CD4-positive, alpha-beta T cell (primary cell): ENCODE data around the gene SMARCB1. TPM values are rescaled to one million over a fixed set of nuclear protein-coding genes. Genes with fewer than 3 reads are reported as not detected.

Experiments
- ATAC-seq: fragments of 200-7000 bp; cut with Tn5 transposase; one replicate; pipeline ENCODE4 v1.10.0; 2022; ENCODE audit warnings: mild to moderate bottlenecking; ENCODE audit not compliant: poor library complexity
- CTCF ChIA-PET: fragments of 350-600 bp; sonication (Branson Sonifier 250); formaldehyde crosslinking; loops from one replicate; lab custom pipeline; 2021; ENCODE audit warnings: antibody characterized with exemption, inconsistent platforms; lab: Charles Lee
- POLR2A ChIA-PET: fragments of 350-600 bp; sonication (Branson Sonifier 250); formaldehyde crosslinking; loops from one replicate; lab custom pipeline; 2021; ENCODE audit warnings: antibody characterized with exemption, inconsistent platforms; lab: Charles Lee
- DNase-seq, 14 experiments: peaks; one replicate each; pipeline ENCODE4 v3.0.0-alpha.2; 2013 to 2020; ENCODE audit warnings: mixed read lengths in 2 of 14
- H3K27ac ChIP-seq, 2 donors: one replicate each; pipeline versions ENCODE4 v1.5.1 to v1.7.0; 2013; ENCODE audit warnings: low read length in 2 of 2, low read depth in 1 of 2, mild to moderate bottlenecking in 1 of 2
- H3K27me3 ChIP-seq, 2 experiments: 1 replicate in 1 of 2; 2 replicates in 1 of 2; pipeline versions ENCODE4 v1.6.1 to v1.7.0; 2013; ENCODE audit warnings: low read length in 2 of 2, control low read depth in 1 of 2, mild to moderate bottlenecking in 1 of 2, moderate library complexity in 1 of 2; ENCODE audit not compliant: insufficient read depth in 2 of 2, control insufficient read depth in 1 of 2
- H3K36me3 ChIP-seq: one replicate; pipeline ENCODE4 v1.6.1; 2013; ENCODE audit warnings: low read length, control low read depth; ENCODE audit not compliant: insufficient read depth
- H3K4me1 ChIP-seq: one replicate; pipeline ENCODE4 v1.6.1; 2013; ENCODE audit warnings: low read length, control low read depth; ENCODE audit not compliant: insufficient read depth
- H3K4me3 ChIP-seq: one replicate; pipeline ENCODE4 v1.5.1; 2013; ENCODE audit warnings: mild to moderate bottlenecking, low read length, moderate library complexity
- H3K9me3 ChIP-seq, 2 experiments: 1 replicate in 1 of 2; 2 replicates in 1 of 2; pipeline versions ENCODE4 v1.6.1 to v1.7.0; 2013; ENCODE audit warnings: low read length in 2 of 2, mild to moderate bottlenecking in 2 of 2, control low read depth in 1 of 2, moderate library complexity in 1 of 2; ENCODE audit not compliant: control insufficient read depth in 1 of 2, insufficient read depth in 1 of 2
- H3K27ac Mint-ChIP-seq: one replicate; pipeline ENCODE4 v1.8.0; 2020; ENCODE audit warnings: mixed read lengths
- H3K27me3 Mint-ChIP-seq: one replicate; pipeline ENCODE4 v1.8.0; 2021; ENCODE audit warnings: mixed read lengths
- H3K36me3 Mint-ChIP-seq: one replicate; pipeline ENCODE4 v1.8.0; 2021; ENCODE audit warnings: low read depth, mixed read lengths
- H3K4me1 Mint-ChIP-seq: one replicate; pipeline ENCODE4 v1.8.0; 2021; ENCODE audit warnings: low read depth, mixed read lengths
- H3K4me3 Mint-ChIP-seq: one replicate; pipeline ENCODE4 v1.8.0; 2020; ENCODE audit warnings: mild to moderate bottlenecking, mixed read lengths
- H3K9me3 Mint-ChIP-seq: one replicate; pipeline ENCODE4 v1.8.0; 2020; ENCODE audit warnings: mixed read lengths
- intact Hi-C, 2 experiments: fragments of 100-400 bp; cut with DNase I in 1 of 2; cut with micrococcal nuclease in 1 of 2; formaldehyde crosslinking; loops; one replicate each; pipeline versions ENCODE4 v1.15.1 to v1.9.0; 2023 to 2025; cut with DNase I, micrococcal nuclease
- total RNA-seq, 174 experiments: library from RNA in 2 of 174; stranded (reverse) in 2 of 174; gene quantifications; one replicate each; pipeline ENCODE4 v1.2.3 and lab custom pipeline; 2021 to 2026
- TF ChIP-seq, protein P1 (sequence below): fragments of 200-600 bp; IDR thresholded peaks from one replicate; pipeline ENCODE4 v1.8.0; 2022; ENCODE audit warnings: antibody characterized with exemption, mild to moderate bottlenecking

Gene SMARCB1
- total RNA-seq, 2 experiments from 2014 or later, result 40.3 to 41.7 TPM

DNA sequence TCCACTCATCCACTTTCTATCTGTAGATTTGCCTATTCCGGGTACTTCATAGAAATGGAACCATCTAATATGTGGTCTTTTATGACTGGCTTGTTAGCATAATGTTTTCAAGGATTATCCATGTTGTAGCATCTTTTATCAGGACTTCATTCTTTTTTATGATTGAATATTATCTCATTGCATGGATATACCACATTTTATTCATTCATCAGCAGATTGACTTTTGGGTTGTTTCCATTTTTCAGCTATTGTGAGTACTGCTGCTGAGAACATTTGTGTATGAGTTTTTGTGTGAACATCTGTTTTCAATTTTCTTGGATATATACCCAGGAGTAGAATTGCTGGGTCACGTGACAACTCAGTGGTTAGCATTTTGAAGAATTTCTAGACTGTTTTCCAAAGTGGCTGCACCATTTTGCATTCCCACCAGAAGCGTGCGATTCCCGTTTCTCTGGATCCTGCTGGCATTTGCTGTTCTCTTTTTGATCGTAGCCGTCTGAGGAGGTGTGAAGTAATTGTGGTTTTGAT lies 43.1 kb downstream of the SMARCB1 start:
- DNase-seq (no peak), ATAC-seq (no peak)
- H3K27me3 Mint-ChIP-seq, result no peaks in the 10 kb centered on the region
- H3K4me1 Mint-ChIP-seq, result no peaks in the 10 kb centered on the region
- Histone ChIP-seq H3K27me3 (no peaks in the 10 kb centered on the region), H3K4me1 (no peaks in the 10 kb centered on the region), H3K27ac (no peak overlapping the region), H3K4me3 (no peak overlapping the region), H3K9me3 (no peaks in the 10 kb centered on the region), H3K36me3 (peaks cover 68% of the 10 kb centered on the region)
- H3K36me3 Mint-ChIP-seq, result peaks cover 50% of the 10 kb centered on the region
- H3K27ac Mint-ChIP-seq, result no peak overlapping the region
- no peak overlapping the region for H3K4me3 Mint-ChIP-seq
- intact Hi-C loops, result no loop called here
- no peaks in the 10 kb centered on the region for H3K9me3 Mint-ChIP-seq
- CTCF ChIA-PET, result interaction anchor here (1.5 kb wide), 1 partner anchor 20 kb away, joined by 4 read pairs; no protein-coding TSS in a partner anchor
- POLR2A ChIA-PET, result no interaction called here
- TF ChIP-seq, protein P1, sequence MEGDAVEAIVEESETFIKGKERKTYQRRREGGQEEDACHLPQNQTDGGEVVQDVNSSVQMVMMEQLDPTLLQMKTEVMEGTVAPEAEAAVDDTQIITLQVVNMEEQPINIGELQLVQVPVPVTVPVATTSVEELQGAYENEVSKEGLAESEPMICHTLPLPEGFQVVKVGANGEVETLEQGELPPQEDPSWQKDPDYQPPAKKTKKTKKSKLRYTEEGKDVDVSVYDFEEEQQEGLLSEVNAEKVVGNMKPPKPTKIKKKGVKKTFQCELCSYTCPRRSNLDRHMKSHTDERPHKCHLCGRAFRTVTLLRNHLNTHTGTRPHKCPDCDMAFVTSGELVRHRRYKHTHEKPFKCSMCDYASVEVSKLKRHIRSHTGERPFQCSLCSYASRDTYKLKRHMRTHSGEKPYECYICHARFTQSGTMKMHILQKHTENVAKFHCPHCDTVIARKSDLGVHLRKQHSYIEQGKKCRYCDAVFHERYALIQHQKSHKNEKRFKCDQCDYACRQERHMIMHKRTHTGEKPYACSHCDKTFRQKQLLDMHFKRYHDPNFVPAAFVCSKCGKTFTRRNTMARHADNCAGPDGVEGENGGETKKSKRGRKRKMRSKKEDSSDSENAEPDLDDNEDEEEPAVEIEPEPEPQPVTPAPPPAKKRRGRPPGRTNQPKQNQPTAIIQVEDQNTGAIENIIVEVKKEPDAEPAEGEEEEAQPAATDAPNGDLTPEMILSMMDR, result no peak

DNA sequence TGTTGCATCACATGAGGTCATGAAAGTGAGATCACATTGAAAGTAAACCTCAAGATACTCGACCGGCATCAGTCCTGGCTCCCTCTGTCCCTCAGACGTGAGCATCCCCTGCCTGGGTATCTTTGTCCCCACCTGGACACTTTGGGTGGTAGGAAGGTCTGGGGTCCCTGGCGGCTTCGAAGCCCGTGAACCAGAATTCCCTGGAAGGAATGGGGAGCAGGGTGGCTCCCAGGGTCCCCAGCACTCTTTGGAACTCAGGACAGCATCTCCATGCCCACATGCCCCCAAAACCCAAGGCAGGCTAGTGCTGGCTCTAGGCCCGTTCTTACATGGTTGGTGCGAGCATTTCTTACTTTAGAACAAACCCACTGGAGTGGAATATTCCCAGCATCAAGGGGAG lies 44.5 kb downstream of the SMARCB1 start:
- POLR2A ChIA-PET, result no interaction called here
- Mint-ChIP-seq H3K4me3 (no peak overlapping the region), H3K36me3 (peaks cover 44% of the 10 kb centered on the region), H3K4me1 (peaks cover under 1% of the 10 kb centered on the region), H3K27me3 (no peaks in the 10 kb centered on the region), H3K27ac (no peak overlapping the region), H3K9me3 (no peaks in the 10 kb centered on the region)
- H3K4me1 ChIP-seq, result no peaks in the 10 kb centered on the region
- TF ChIP-seq, protein P1, result no peak
- ATAC-seq (no peak), DNase-seq (peak in 1 of 14 experiments; percentile 9)
- H3K27me3 ChIP-seq, result no peaks in the 10 kb centered on the region
- CTCF ChIA-PET, result no interaction called here
- peaks cover 66% of the 10 kb centered on the region for H3K36me3 ChIP-seq
- H3K9me3 ChIP-seq, result no peaks in the 10 kb centered on the region
- H3K27ac ChIP-seq, result no peak overlapping the region
- intact Hi-C loops, result no loop called here
- no peak overlapping the region for H3K4me3 ChIP-seq

DNA sequence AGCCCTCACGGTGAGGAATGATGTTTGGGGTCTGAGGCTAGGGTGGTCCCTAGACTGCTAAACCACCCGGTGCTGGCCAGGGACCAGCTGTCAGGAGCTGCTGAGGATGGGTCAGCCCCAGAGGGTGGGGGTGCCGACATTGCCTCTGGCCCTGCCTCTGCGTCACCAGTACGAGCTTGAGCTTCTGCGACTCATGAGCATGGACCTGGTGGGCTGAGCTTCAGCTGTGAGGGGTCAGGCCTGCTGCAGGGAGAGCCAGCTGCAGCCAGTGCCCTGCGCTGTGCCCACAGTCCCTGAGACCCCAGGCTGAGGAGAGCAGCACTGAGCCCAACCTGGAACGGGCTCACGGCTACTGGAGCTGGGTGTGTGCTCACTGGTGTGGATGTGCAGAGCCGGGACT lies 45.0 kb downstream of the SMARCB1 start:
- H3K36me3 Mint-ChIP-seq, result peaks cover 39% of the 10 kb centered on the region
- no peaks in the 10 kb centered on the region for H3K27me3 Mint-ChIP-seq
- H3K27ac Mint-ChIP-seq, result no peak overlapping the region
- Histone ChIP-seq H3K27me3 (no peaks in the 10 kb centered on the region), H3K4me3 (no peak overlapping the region), H3K4me1 (no peaks in the 10 kb centered on the region), H3K27ac (no peak overlapping the region), H3K9me3 (no peaks in the 10 kb centered on the region), H3K36me3 (peaks cover 61% of the 10 kb centered on the region)
- peaks cover 4% of the 10 kb centered on the region for H3K4me1 Mint-ChIP-seq
- H3K9me3 Mint-ChIP-seq, result no peaks in the 10 kb centered on the region
- no peak overlapping the region for H3K4me3 Mint-ChIP-seq
- DNase-seq (peak in 1 of 14 experiments; percentile 16), ATAC-seq (no peak)
- ChIA-PET POLR2A (no interaction called here), CTCF (no interaction called here)
- TF ChIP-seq, protein P1, result no peak
- intact Hi-C loops, result no loop called here
